Panc1 (cell line): ENCODE results near the gene HNRNPUL1. TPM values are rescaled to one million over a fixed set of nuclear protein-coding genes. Genes with fewer than 3 reads are reported as not detected.

Source experiments
- ATAC-seq: fragments of 200-7000 bp; cut with Tn5 transposase; 2 replicates; pipeline ENCODE4 v1.9.1; 2020; ENCODE audit warnings: mild to moderate bottlenecking, moderate library complexity
- BruUV-seq: library from RNA; stranded (reverse); fragments of 400-500 nt; replicated peaks from 2 replicates; lab custom pipeline; 2021; lab: Mats Ljungman, UMichigan
- CTCF ChIA-PET: fragments of 300-600 bp; sonication (Branson Sonifier 250); formaldehyde crosslinking; loops from one replicate; lab custom pipeline; 2022; ENCODE audit warnings: antibody characterized with exemption; lab: Charles Lee
- POLR2A ChIA-PET: fragments of 300-600 bp; sonication (Branson Sonifier 250); formaldehyde crosslinking; loops from one replicate; lab custom pipeline; 2022; ENCODE audit warnings: antibody characterized with exemption; lab: Charles Lee
- DNase-seq: peaks from one replicate; pipeline ENCODE4 v3.0.0-alpha.2; 2010; ENCODE audit warnings: low read depth, low spot score
- H3K27ac ChIP-seq: 2 replicates; pipeline ENCODE4 v1.5.1; 2011; ENCODE audit warnings: mild to moderate bottlenecking, low read length, inconsistent platforms
- H3K27me3 ChIP-seq: fragments of 200-500 bp; sonication (Bioruptor generic); 2 replicates; pipeline ENCODE4 v1.6.0; 2014; ENCODE audit warnings: low read length, inconsistent platforms; ENCODE audit not compliant: control insufficient read depth, insufficient read depth
- H3K36me3 ChIP-seq: fragments of 200-500 bp; sonication (Bioruptor generic); 2 replicates; pipeline ENCODE4 v1.5.1; 2014; ENCODE audit warnings: inconsistent platforms, mild to moderate bottlenecking, low read length, moderate library complexity; ENCODE audit not compliant: control insufficient read depth, insufficient read depth
- H3K4me1 ChIP-seq: 2 replicates; pipeline ENCODE4 v1.5.1; 2011; ENCODE audit warnings: inconsistent platforms, mild to moderate bottlenecking, low read length, moderate library complexity; ENCODE audit not compliant: control insufficient read depth, insufficient read depth
- H3K4me3 ChIP-seq, 2 experiments: 2 replicates each; pipeline ENCODE4 v1.5.1; 2011 to 2012; ENCODE audit warnings: low read depth in 2 of 2, low read length in 2 of 2, mild to moderate bottlenecking in 2 of 2, inconsistent platforms in 1 of 2, moderate library complexity in 1 of 2
- H3K9me3 ChIP-seq: fragments of 200-500 bp; sonication (Bioruptor generic); 2 replicates; pipeline ENCODE4 v1.5.1; 2014; ENCODE audit warnings: low read depth, mild to moderate bottlenecking, inconsistent platforms, low read length, moderate library complexity; ENCODE audit not compliant: control insufficient read depth, insufficient read depth
- CTCF ChIP-seq: fragments of 450-650 bp; IDR thresholded peaks from 2 replicates; pipeline ENCODE4 v1.5.1; 2017; ENCODE audit warnings: mild to moderate bottlenecking
- POLR2AphosphoS5 ChIP-seq: IDR thresholded peaks from 2 replicates; pipeline ENCODE4 v1.6.1; 2012; ENCODE audit warnings: mild to moderate bottlenecking, low read depth, low read length, moderate library complexity
- REST ChIP-seq, 2 experiments: IDR thresholded peaks; 2 replicates each; pipeline ENCODE4 v1.6.1; 2011 to 2012; ENCODE audit warnings: low read depth in 2 of 2, control low read depth in 1 of 2, low read length in 1 of 2, mild to moderate bottlenecking in 1 of 2, moderate library complexity in 1 of 2; ENCODE audit not compliant: insufficient read depth in 1 of 2
- SIN3A ChIP-seq: IDR thresholded peaks from 2 replicates; pipeline ENCODE4 v1.6.1; 2012; ENCODE audit warnings: low read depth, mild to moderate bottlenecking, low read length, moderate library complexity, borderline replicate concordance; ENCODE audit not compliant: insufficient read depth
- TCF7L2 ChIP-seq: IDR thresholded peaks from 2 replicates; pipeline ENCODE4 v1.6.1; 2011; ENCODE audit warnings: mild to moderate bottlenecking, low read depth, low read length, inconsistent platforms
- in situ Hi-C: cut with HindIII; loops from 2 replicates; pipeline ENCODE4 v1.10.0; 2016; ENCODE audit warnings: low sequenced_read_pairs, low pct_unique_long_range_greater_than_20kb
- intact Hi-C: fragments of 100-400 bp; cut with micrococcal nuclease; formaldehyde crosslinking; loops from one replicate; pipeline ENCODE4 v1.10.0; 2022; ENCODE audit not compliant: unreplicated experiment
- total RNA-seq: library from RNA; stranded (reverse); gene quantifications from one replicate; pipeline ENCODE4 v1.2.1, GENCODE V29; 2021; ENCODE audit not compliant: unreplicated experiment

HNRNPUL1 gene
- total RNA-seq, 1 experiment from 2014 or later = 183 TPM

GRCh38 chr19:41320185-41320518 lies 56.0 kb downstream of the HNRNPUL1 start:
- Histone ChIP-seq H3K9me3 (no peaks in the 10 kb centered on the region), H3K27me3 (no peaks in the 10 kb centered on the region), H3K36me3 (no peaks in the 10 kb centered on the region), H3K4me3 (no peak overlapping the region), H3K4me1 (peaks cover 30% of the 10 kb centered on the region), H3K27ac (no peak overlapping the region)
- no peak for ATAC-seq
- POLR2A ChIA-PET = no interaction called here
- CTCF ChIA-PET = no interaction called here
- no peak for DNase-seq
- intact Hi-C loops = no loop called here
- no peak for TF ChIP-seq REST (IDR thresholded peaks at IDR 0.05; ENCODE audit: insufficient read depth in 1 of 2, low read depth in 2 of 2, low read length in 1 of 2)
- BruUV-seq = no TSS peak
- in situ Hi-C loops = no loop called here

- Histone ChIP-seq H3K27ac (no peak overlapping the region), H3K36me3 (no peaks in the 10 kb centered on the region), H3K4me3 (no peak overlapping the region), H3K27me3 (no peaks in the 10 kb centered on the region), H3K9me3 (no peaks in the 10 kb centered on the region), H3K4me1 (peaks cover 31% of the 10 kb centered on the region)
- ATAC-seq = no peak
- no peak for TF ChIP-seq REST (IDR thresholded peaks at IDR 0.05; ENCODE audit: insufficient read depth in 1 of 2, low read depth in 2 of 2, low read length in 1 of 2)
- TF ChIP-seq POLR2AphosphoS5 = no peak
- TF ChIP-seq TCF7L2 = no peak
- TF ChIP-seq SIN3A = no peak
- no peak for TF ChIP-seq CTCF
- ChIA-PET CTCF (no interaction called here), POLR2A (no interaction called here)
- in situ Hi-C loops = no loop called here
- intact Hi-C loops = no loop called here
- no peak for DNase-seq
- no TSS peak for BruUV-seq
These were observed 56.4 kb downstream of the HNRNPUL1 start for GRCh38 chr19:41320568-41320967.
